Activated T-helper 2 cell treated with anti-CD3 and anti-CD28 coated beads, Interferon-gamma antibody, Interleukin-2, Interleukin-4, amounts not matched to agents 10 μg/mL and 5 μg/mL and 100 μg/mL, durations not matched to agents 14 hours and 24 hours and 36 hours (primary cell): ENCODE data around the gene EPS8L3. TPM values are rescaled to one million over a fixed set of nuclear protein-coding genes. Genes with fewer than 3 reads are reported as not detected.
"Not testable (repeated sequence)": the region's sequence is repeated elsewhere in the genome, so short reads cannot be mapped to it uniquely, and the experiment has no call there.

Experiments used
- DNase-seq: peaks from one replicate; pipeline ENCODE4 v3.0.0; 2021; ENCODE audit warnings: low spot score
- H3K27ac Mint-ChIP-seq: one replicate; pipeline ENCODE4 v1.8.0; 2021; ENCODE audit warnings: mixed read lengths
- H3K27me3 Mint-ChIP-seq: one replicate; pipeline ENCODE4 v1.8.0; 2021; ENCODE audit warnings: low read depth, mixed read lengths
- H3K36me3 Mint-ChIP-seq: one replicate; pipeline ENCODE4 v1.8.0; 2021; ENCODE audit warnings: low read depth, mixed read lengths
- H3K4me1 Mint-ChIP-seq: one replicate; pipeline ENCODE4 v1.8.0; 2021; ENCODE audit warnings: low read depth, mixed read lengths
- H3K4me3 Mint-ChIP-seq: one replicate; pipeline ENCODE4 v1.8.0; 2021; ENCODE audit warnings: low read depth, mild to moderate bottlenecking, moderate library complexity, mixed read lengths
- H3K9me3 Mint-ChIP-seq: one replicate; pipeline ENCODE4 v1.8.0; 2021; ENCODE audit warnings: mixed read lengths
- intact Hi-C: fragments of 100-400 bp; cut with micrococcal nuclease; formaldehyde crosslinking; loops from one replicate; pipeline ENCODE4 v1.15.1; 2023
- total RNA-seq: library from RNA; stranded (reverse); gene quantifications from 2 replicates; pipeline ENCODE4 v1.2.3, GENCODE V29; 2022

Gene EPS8L3
- total RNA-seq, 1 donor from 2014 or later = not detected

- no peaks in the 10 kb centered on the region for H3K9me3 Mint-ChIP-seq
- DNase-seq = no peak
- no peak overlapping the region for H3K27ac Mint-ChIP-seq
- H3K4me3 Mint-ChIP-seq = no peak overlapping the region
- intact Hi-C loops = no loop called here
- H3K27me3 Mint-ChIP-seq = peaks cover 5% of the 10 kb centered on the region
- H3K4me1 Mint-ChIP-seq = peaks cover 17% of the 10 kb centered on the region
- no peaks in the 10 kb centered on the region for H3K36me3 Mint-ChIP-seq
Measured at GRCh38 chr1:109771712-109772657, 8.3 kb upstream of the EPS8L3 start.

DNA sequence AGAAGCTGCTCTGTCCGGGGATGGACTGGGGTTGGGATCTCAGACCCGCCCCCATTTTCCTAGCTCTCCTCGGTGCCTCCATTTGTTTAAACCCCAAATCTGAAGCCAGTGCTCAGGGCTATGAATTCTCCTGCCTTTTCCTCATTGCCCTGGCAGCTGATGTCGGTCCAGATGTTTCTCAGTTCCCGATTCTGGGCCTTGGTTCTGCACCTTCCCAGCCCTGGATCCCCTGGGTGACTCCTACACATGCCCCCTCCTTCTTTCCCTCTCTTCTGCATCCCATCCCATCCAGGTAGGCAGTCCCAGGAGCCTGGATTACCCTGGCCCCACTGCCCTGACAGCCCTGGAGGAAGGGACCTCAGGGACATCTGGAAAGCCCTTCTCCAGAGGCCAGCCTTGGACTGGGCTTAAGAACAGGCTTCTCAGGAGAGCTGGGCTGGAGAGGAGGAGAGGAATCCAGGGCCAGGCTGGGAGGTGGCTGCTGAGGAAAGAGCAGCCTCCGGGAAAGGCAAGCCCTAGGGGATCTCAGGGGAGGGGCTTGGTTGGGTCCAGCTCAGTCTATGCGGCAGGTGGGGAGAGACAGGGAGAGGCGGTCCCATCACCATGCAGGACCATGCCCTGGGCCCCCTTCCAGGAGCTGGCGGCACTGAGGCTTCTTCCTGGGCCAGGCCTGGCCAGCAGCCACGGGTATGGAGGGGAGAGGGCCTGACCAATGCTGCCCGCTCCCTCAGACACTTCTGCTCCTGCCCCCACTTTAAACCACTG is 6.8 kb upstream of the EPS8L3 start:
- H3K9me3 Mint-ChIP-seq = no peaks in the 10 kb centered on the region

GRCh38 chr1:109769330-109770078 is 5.8 kb upstream of the EPS8L3 start:
- no peak for DNase-seq
- no peaks in the 10 kb centered on the region for H3K36me3 Mint-ChIP-seq
- no peaks in the 10 kb centered on the region for H3K27me3 Mint-ChIP-seq
- intact Hi-C loops = no loop called here
- H3K4me3 Mint-ChIP-seq = no peak overlapping the region
- peaks cover 11% of the 10 kb centered on the region for H3K4me1 Mint-ChIP-seq
- H3K27ac Mint-ChIP-seq = no peak overlapping the region
- no peaks in the 10 kb centered on the region for H3K9me3 Mint-ChIP-seq

More for the DNA sequence above, 6.8 kb upstream of the EPS8L3 start:
- Mint-ChIP-seq H3K36me3 (no peaks in the 10 kb centered on the region), H3K27ac (no peak overlapping the region), H3K27me3 (no peaks in the 10 kb centered on the region), H3K4me1 (peaks cover 11% of the 10 kb centered on the region), H3K4me3 (no peak overlapping the region)
- intact Hi-C loops = no loop called here
- no peak for DNase-seq

DNA sequence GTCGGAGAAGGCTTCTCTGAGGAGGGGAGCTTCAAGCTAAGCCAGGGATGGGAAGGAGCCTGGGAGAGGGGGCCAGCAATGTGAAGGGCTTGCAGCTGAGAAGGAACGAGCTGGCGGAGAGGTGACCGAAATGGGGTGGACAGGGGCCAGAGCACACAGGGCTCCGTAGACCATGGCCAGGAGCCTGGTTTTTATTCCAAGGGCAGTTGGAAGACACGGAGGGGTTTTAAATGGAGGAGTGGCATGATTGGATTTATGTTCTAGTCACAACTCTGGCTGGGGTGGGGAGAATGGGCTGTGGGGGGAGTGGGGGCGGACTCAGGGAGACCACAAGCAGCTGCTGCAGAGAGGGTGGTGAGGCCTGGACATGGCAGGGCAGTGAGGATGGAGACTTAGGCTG is 5.1 kb upstream of the EPS8L3 start:
- no peaks in the 10 kb centered on the region for H3K27me3 Mint-ChIP-seq
- H3K4me1 Mint-ChIP-seq = peaks cover 10% of the 10 kb centered on the region
- H3K9me3 Mint-ChIP-seq = no peaks in the 10 kb centered on the region
- intact Hi-C loops = no loop called here
- DNase-seq = no peak
- no peak overlapping the region for H3K4me3 Mint-ChIP-seq
- no peak overlapping the region for H3K27ac Mint-ChIP-seq
- no peaks in the 10 kb centered on the region for H3K36me3 Mint-ChIP-seq

DNA sequence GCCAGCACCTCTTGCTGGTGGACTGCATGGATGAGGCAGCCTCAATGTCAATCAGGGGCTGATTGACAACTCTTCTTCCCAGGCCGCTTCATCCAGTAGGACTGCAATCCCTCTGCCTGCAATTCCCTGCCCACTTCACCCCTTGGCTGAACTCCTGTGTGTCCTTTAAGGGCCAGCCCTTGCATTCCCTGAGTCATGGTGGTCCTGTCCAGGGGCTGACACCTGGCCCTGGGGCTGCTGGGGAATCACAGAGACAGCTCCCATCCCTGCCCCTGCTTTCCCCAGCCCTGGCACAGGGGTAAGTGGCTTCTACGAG is 4.6 kb upstream of the EPS8L3 start:
- intact Hi-C loops = no loop called here

DNA sequence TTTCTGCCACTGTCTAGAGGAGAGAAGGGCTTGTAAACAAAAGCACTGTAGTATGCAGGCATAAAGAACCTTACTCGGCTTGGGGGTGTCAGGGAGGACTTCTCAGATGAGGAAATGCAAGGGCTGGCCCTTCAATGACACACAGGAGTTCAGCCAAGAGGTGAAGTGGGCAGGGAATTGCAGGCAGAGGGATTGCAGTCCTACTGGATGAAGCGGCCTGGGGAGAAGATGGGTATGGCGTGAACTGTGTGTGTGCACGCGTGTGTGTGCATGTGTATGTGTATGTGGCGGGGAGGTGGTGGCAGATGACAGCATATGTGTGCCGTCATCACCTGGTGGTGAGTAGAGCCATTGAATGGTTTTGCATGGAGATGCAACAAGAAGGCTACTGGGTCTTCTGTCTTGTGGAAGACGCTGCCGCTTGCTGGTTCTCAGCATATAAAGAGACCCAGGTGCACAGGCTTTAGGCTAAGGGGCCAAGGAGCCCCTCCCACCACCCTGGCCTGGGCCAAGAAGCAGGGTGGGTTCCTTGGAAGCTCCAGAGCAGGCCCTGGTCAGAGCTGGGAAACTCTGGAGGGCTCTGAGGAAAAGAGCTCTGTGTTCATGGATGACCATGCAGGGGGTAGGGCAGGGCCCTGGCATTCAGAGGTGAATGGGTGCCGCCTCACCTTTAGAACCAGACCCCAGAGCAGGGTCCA is 4.1 kb upstream of the EPS8L3 start:
- Mint-ChIP-seq H3K27me3 (no peaks in the 10 kb centered on the region), H3K36me3 (no peaks in the 10 kb centered on the region), H3K4me1 (peaks cover 8% of the 10 kb centered on the region), H3K27ac (no peak overlapping the region), H3K9me3 (no peaks in the 10 kb centered on the region), H3K4me3 (no peak overlapping the region)
- intact Hi-C loops = no loop called here
- no peak for DNase-seq

More for the DNA sequence above, 4.6 kb upstream of the EPS8L3 start:
- no peak overlapping the region for H3K27ac Mint-ChIP-seq
- no peak overlapping the region for H3K4me3 Mint-ChIP-seq
- no peaks in the 10 kb centered on the region for H3K27me3 Mint-ChIP-seq
- H3K4me1 Mint-ChIP-seq = peaks cover 7% of the 10 kb centered on the region
- H3K9me3 Mint-ChIP-seq = no peaks in the 10 kb centered on the region
- DNase-seq = no peak
- no peaks in the 10 kb centered on the region for H3K36me3 Mint-ChIP-seq

DNA sequence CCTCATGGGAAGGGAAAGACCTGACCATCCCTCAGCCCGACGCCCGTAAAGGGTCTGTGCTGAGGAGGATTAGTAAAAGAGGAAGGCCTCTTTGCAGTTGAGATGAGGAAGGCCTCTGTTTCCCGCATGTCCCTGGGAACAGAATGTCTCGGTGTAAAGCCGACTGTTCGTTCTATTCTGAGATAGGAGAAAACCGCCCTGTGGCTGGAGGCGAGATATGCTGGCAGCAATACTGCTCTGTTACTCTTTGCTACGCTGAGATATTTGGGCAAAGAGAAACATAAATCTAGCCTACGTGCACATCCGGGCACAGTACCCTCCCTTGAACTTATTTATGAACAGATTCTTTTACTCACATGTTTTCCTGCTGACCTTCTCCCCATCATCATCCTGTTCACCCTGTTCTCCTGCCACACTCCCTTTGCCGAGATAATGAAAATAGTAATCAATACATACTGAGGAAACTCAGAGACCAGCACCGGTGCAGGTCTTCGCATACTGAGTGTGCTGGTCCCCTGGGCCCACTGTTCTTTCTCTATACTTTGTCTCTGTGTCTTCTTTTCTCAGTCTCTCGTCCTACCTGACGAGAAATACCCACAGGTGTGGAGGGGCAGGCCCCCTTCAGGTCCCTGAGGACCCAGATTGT is 3.4 kb upstream of the EPS8L3 start:
- H3K36me3 Mint-ChIP-seq, H3K4me3 Mint-ChIP-seq, H3K27ac Mint-ChIP-seq, DNase-seq, H3K9me3 Mint-ChIP-seq, intact Hi-C loops, H3K4me1 Mint-ChIP-seq, H3K27me3 Mint-ChIP-seq: not testable (repeated sequence)

DNA sequence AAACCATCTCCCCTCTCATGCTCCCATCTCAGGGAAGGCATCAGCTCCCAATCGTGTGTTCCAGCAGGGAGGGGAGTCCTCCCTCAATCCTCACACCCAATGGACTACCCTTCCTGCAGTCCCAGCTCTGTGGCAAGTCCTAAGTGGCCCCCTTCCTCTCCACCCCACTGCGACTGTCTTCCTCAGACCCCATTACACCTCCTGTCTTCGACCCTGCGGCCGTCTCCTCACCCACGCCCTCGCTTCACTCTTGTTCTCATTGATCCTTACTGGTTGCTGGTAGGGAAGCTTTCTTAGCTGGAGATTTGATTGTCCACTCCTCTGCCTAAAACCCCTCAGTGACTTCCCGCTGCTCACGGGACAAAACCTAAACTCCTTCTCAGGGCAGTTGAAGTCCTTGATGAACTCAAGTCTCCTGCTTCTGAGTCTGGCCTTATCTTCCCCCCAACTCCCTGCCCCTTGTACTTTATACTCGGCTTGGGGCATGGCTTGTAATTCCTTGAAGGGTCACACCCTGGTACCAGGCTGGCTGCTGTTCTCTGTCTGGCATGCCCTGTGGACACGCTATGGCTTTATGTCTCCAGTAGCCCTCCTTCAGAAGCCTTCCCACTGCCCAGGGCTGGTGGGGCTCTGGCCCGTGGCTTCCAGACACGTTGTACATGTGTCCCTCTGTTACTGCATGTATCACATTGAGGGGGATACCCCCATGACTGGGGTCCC is 2.3 kb upstream of the EPS8L3 start:
- Mint-ChIP-seq H3K36me3 (no peaks in the 10 kb centered on the region), H3K27ac (no peak overlapping the region), H3K4me3 (no peak overlapping the region), H3K4me1 (peaks cover 5% of the 10 kb centered on the region), H3K9me3 (no peaks in the 10 kb centered on the region), H3K27me3 (no peaks in the 10 kb centered on the region)
- intact Hi-C loops = no loop called here
- no peak for DNase-seq

- Mint-ChIP-seq H3K36me3 (no peaks in the 10 kb centered on the region), H3K4me3 (no peak overlapping the region), H3K27ac (no peak overlapping the region), H3K9me3 (no peaks in the 10 kb centered on the region), H3K4me1 (peaks cover 5% of the 10 kb centered on the region), H3K27me3 (no peaks in the 10 kb centered on the region)
- intact Hi-C loops = no loop called here
- no peak for DNase-seq
Measured at GRCh38 chr1:109765483-109765815, 1.7 kb upstream of the EPS8L3 start.

GRCh38 chr1:109764561-109765482 is 1.1 kb upstream of the EPS8L3 start:
- Mint-ChIP-seq H3K4me3 (no peak overlapping the region), H3K9me3 (no peaks in the 10 kb centered on the region), H3K36me3 (no peaks in the 10 kb centered on the region), H3K4me1 (peaks cover 5% of the 10 kb centered on the region), H3K27ac (no peak overlapping the region), H3K27me3 (no peaks in the 10 kb centered on the region)
- no peak for DNase-seq
- intact Hi-C loops = no loop called here
